Skin of body (tissue), 2 donors: ENCODE data around the gene LAMA2. TPM values are rescaled to one million over a fixed set of nuclear protein-coding genes. Genes with fewer than 3 reads are reported as not detected.
"Not testable (repeated sequence)": the region's sequence is repeated elsewhere in the genome, so short reads cannot be mapped to it uniquely, and the experiment has no call there.

Experiments used
- DNase-seq: peaks from one replicate; lab custom pipeline; 2025; lab: John Stamatoyannopoulos, UW
- total RNA-seq: library from RNA; depleted of rRNA; stranded (reverse); fragments of >200 nt; gene quantifications from one replicate; pipeline ENCODE4 v1.2.3, GENCODE V29; 2014

The LAMA2 gene
- total RNA-seq, 1 donor from 2014 or later, result 87.4 TPM

- DNase-seq, result no peak
Observed at GRCh38 chr6:129117355-129117754, 234.4 kb downstream of the LAMA2 start.

- no peak for DNase-seq
Observed at GRCh38 chr6:129120856-129121638, 238.1 kb downstream of the LAMA2 start.

GRCh38 chr6:129124347-129124746 lies 241.4 kb downstream of the LAMA2 start:
- DNase-seq, result no peak

- no peak for DNase-seq
Observed at GRCh38 chr6:129130106-129130505, 247.2 kb downstream of the LAMA2 start.

GRCh38 chr6:129130959-129131681 lies 248.2 kb downstream of the LAMA2 start:
- peak; percentile 6 for DNase-seq

- peak; percentile 65 for DNase-seq
Observed at GRCh38 chr6:129133770-129134192, 250.8 kb downstream of the LAMA2 start.

- DNase-seq, result no peak
Observed at GRCh38 chr6:129134535-129134934, 251.6 kb downstream of the LAMA2 start.

- no peak for DNase-seq
Observed at GRCh38 chr6:129135451-129135850, 252.5 kb downstream of the LAMA2 start.

GRCh38 chr6:129136751-129137150 lies 253.8 kb downstream of the LAMA2 start:
- DNase-seq, result no peak

- no peak for DNase-seq
Observed at GRCh38 chr6:129138739-129139405, 255.9 kb downstream of the LAMA2 start.

GRCh38 chr6:129140526-129140925 lies 257.6 kb downstream of the LAMA2 start:
- peak; percentile 94 for DNase-seq

GRCh38 chr6:129141499-129141898 lies 258.6 kb downstream of the LAMA2 start:
- peak; percentile 51 for DNase-seq

GRCh38 chr6:129146902-129147301 lies 264.0 kb downstream of the LAMA2 start:
- no peak for DNase-seq

GRCh38 chr6:129150507-129150906 lies 267.6 kb downstream of the LAMA2 start:
- no peak for DNase-seq

- DNase-seq, result peak; percentile 1
Observed at GRCh38 chr6:129153257-129153656, 270.3 kb downstream of the LAMA2 start.

- DNase-seq, result not testable (repeated sequence)
Observed at GRCh38 chr6:129159242-129159641, 276.3 kb downstream of the LAMA2 start.

- no peak for DNase-seq
Observed at GRCh38 chr6:129162605-129163004, 279.7 kb downstream of the LAMA2 start.

- DNase-seq, result no peak
Observed at GRCh38 chr6:129163551-129163950, 280.6 kb downstream of the LAMA2 start.

- no peak for DNase-seq
Observed at GRCh38 chr6:129164032-129164431, 281.1 kb downstream of the LAMA2 start.

GRCh38 chr6:129172279-129172995 lies 289.5 kb downstream of the LAMA2 start:
- not testable (repeated sequence) for DNase-seq

GRCh38 chr6:129175066-129175465 lies 292.1 kb downstream of the LAMA2 start:
- no peak for DNase-seq
